HCT116 (cell line): ENCODE results near the gene HYI. TPM values are rescaled to one million over a fixed set of nuclear protein-coding genes. Genes with fewer than 3 reads are reported as not detected.

Experiments used
- ATAC-seq: fragments of 200-7000 bp; cut with Tn5 transposase; 2 replicates; pipeline ENCODE4 v1.9.1; 2020; ENCODE audit warnings: mild to moderate bottlenecking, moderate library complexity
- BruUV-seq: library from RNA; stranded (reverse); fragments of 400-500 nt; replicated peaks from 2 replicates; lab custom pipeline; 2021; lab: Mats Ljungman, UMichigan
- CTCF ChIA-PET: fragments of 300-600 bp; sonication (Branson Sonifier 250); formaldehyde crosslinking; loops from one replicate; lab custom pipeline; 2021; ENCODE audit warnings: antibody characterized with exemption; lab: Charles Lee
- POLR2A ChIA-PET: fragments of 300-600, 350-600 bp; sonication (Branson Sonifier 250); formaldehyde crosslinking; loops from one replicate; lab custom pipeline; 2021; ENCODE audit warnings: antibody characterized with exemption; lab: Charles Lee
- RAD21 ChIA-PET, 2 experiments: fragments of 300-600 bp; sonication (Branson Sonifier 250); formaldehyde crosslinking; loops; one replicate each; lab custom pipeline; 2023; ENCODE audit warnings: low total read pairs in 2 of 2; ENCODE audit not compliant: uncharacterized antibody in 2 of 2, unreplicated experiment in 2 of 2, low non-redundant PET in 1 of 2; lab: Charles Lee
- DNase-seq: peaks from one replicate; pipeline ENCODE4 v3.0.0-alpha.2; 2010; ENCODE audit warnings: low read depth, low spot score
- H2AFZ ChIP-seq: fragments of 200-600 bp; shearing (Covaris generic), sonication (generic); 2 replicates; pipeline ENCODE4 v1.6.1; 2017; ENCODE audit warnings: low read depth, mixed run types, mixed read lengths, antibody characterized with exemption, low read length; ENCODE audit not compliant: poor library complexity, severe bottlenecking
- H3K27ac ChIP-seq: 2 replicates; pipeline ENCODE4 v1.5.1; 2012; ENCODE audit warnings: low read depth, low read length
- H3K27me3 ChIP-seq: fragments of 200-600 bp; sonication (generic); 2 replicates; pipeline ENCODE4 v1.6.1; 2016; ENCODE audit warnings: mixed run types, low read length, mixed read lengths; ENCODE audit not compliant: insufficient read depth
- H3K36me3 ChIP-seq, 2 experiments: fragments of 200-500 bp in 1 of 2; fragments of 200-600 bp in 1 of 2; sonication (Bioruptor generic) in 1 of 2; sonication (generic) in 1 of 2; 2 replicates each; pipeline versions ENCODE4 v1.5.1 to v1.6.1; 2014 to 2016; ENCODE audit warnings: low read length in 2 of 2, inconsistent platforms in 1 of 2, mixed read lengths in 1 of 2, mixed run types in 1 of 2; ENCODE audit not compliant: insufficient read depth in 2 of 2, control insufficient read depth in 1 of 2
- H3K4me1 ChIP-seq, 2 experiments: fragments of 200-600 bp in 1 of 2; sonication (generic) in 1 of 2; 2 replicates each; pipeline versions ENCODE4 v1.5.1 to v1.6.1; 2012 to 2017; ENCODE audit warnings: low read length in 2 of 2, inconsistent platforms in 1 of 2, mild to moderate bottlenecking in 1 of 2, mixed read lengths in 1 of 2, mixed run types in 1 of 2, moderate library complexity in 1 of 2; ENCODE audit not compliant: insufficient read depth in 2 of 2, control insufficient read depth in 1 of 2
- H3K4me2 ChIP-seq: fragments of 200-600 bp; sonication (generic); 2 replicates; pipeline ENCODE4 v1.6.1; 2017; ENCODE audit warnings: mixed run types, low read length, mixed read lengths
- H3K4me3 ChIP-seq, 2 experiments: fragments of 200-600 bp in 1 of 2; sonication (generic) in 1 of 2; replicated peaks in 1 of 2; 2 replicates each; pipeline ENCODE4 v1.5.1; 2011 to 2016; ENCODE audit warnings: low read length in 2 of 2, control low read depth in 1 of 2, low read depth in 1 of 2, mild to moderate bottlenecking in 1 of 2, mixed read lengths in 1 of 2, mixed run types in 1 of 2
- H3K79me2 ChIP-seq: fragments of 200-600 bp; sonication (generic); 2 replicates; pipeline ENCODE4 v1.6.1; 2017; ENCODE audit warnings: mild to moderate bottlenecking, mixed run types, low read length, moderate library complexity, mixed read lengths; ENCODE audit not compliant: insufficient read depth
- H3K9ac ChIP-seq: fragments of 200-600 bp; sonication (generic); 2 replicates; pipeline ENCODE4 v1.6.1; 2016; ENCODE audit warnings: low read length, mixed read lengths
- H3K9me2 ChIP-seq: fragments of 200-600 bp; sonication (generic), shearing (Covaris generic); 2 replicates; pipeline ENCODE4 v1.6.1; 2017; ENCODE audit warnings: mixed run types, mild to moderate bottlenecking, moderate library complexity; ENCODE audit not compliant: insufficient read depth
- H3K9me3 ChIP-seq, 2 experiments: fragments of 200-500 bp in 1 of 2; fragments of 200-600 bp in 1 of 2; sonication (Bioruptor generic) in 1 of 2; sonication (generic) in 1 of 2; 2 replicates each; pipeline ENCODE4 v1.6.1; 2014 to 2017; ENCODE audit warnings: low read length in 2 of 2, mixed read lengths in 2 of 2, inconsistent platforms in 1 of 2, low read depth in 1 of 2, mild to moderate bottlenecking in 1 of 2, mixed run types in 1 of 2, moderate library complexity in 1 of 2; ENCODE audit not compliant: control insufficient read depth in 1 of 2, insufficient read depth in 1 of 2
- H4K20me1 ChIP-seq: fragments of 200-600 bp; sonication (generic), shearing (Covaris generic); 2 replicates; pipeline ENCODE4 v1.6.1; 2017; ENCODE audit warnings: mixed run types, mild to moderate bottlenecking, moderate library complexity; ENCODE audit not compliant: insufficient read depth
- CBX3 ChIP-seq: IDR thresholded peaks from 2 replicates; pipeline ENCODE4 v1.6.1; 2012; ENCODE audit warnings: low read depth
- CEBPB ChIP-seq: IDR thresholded peaks from 2 replicates; pipeline ENCODE4 v1.6.1; 2012; ENCODE audit warnings: low read depth
- EGR1 ChIP-seq: IDR thresholded peaks from 2 replicates; pipeline ENCODE4 v1.6.1; 2012; ENCODE audit warnings: low read depth
- EZH2 ChIP-seq: fragments of 200-600 bp; sonication (generic); IDR thresholded peaks from 2 replicates; pipeline ENCODE4 v1.6.1; 2017; ENCODE audit warnings: antibody characterized with exemption, mixed run types
- EZH2phosphoT487 ChIP-seq: fragments of 200-600 bp; IDR thresholded peaks from 2 replicates; pipeline ENCODE4 v1.6.1; 2018; ENCODE audit warnings: antibody characterized with exemption, borderline replicate concordance
- FOSL1 ChIP-seq: IDR thresholded peaks from 2 replicates; pipeline ENCODE4 v1.6.1; 2012; ENCODE audit warnings: low read depth
- JUND ChIP-seq: IDR thresholded peaks from 2 replicates; pipeline ENCODE4 v1.6.1; 2012
- POLR2AphosphoS5 ChIP-seq: IDR thresholded peaks from 2 replicates; pipeline ENCODE4 v1.6.1; 2011; ENCODE audit warnings: mild to moderate bottlenecking, low read depth, low read length, moderate library complexity
- SP1 ChIP-seq: IDR thresholded peaks from 2 replicates; pipeline ENCODE4 v1.6.1; 2012; ENCODE audit warnings: low read depth
- YY1 ChIP-seq: IDR thresholded peaks from 2 replicates; pipeline ENCODE4 v1.6.1; 2011; ENCODE audit warnings: low read length, low read depth, moderate library complexity, mild to moderate bottlenecking; ENCODE audit not compliant: insufficient replicate concordance; ENCODE audit errors: extremely low read depth
- ZFX ChIP-seq: fragments of 450-650 bp; IDR thresholded peaks from 2 replicates; pipeline ENCODE4 v1.6.1; 2017
- intact Hi-C: fragments of 100-400 bp; cut with micrococcal nuclease; formaldehyde crosslinking; loops from 2 replicates; pipeline ENCODE4 v1.10.0; 2022
- total RNA-seq: library from RNA; stranded (reverse); gene quantifications from one replicate; pipeline ENCODE4 v1.2.1, GENCODE V29; 2021; ENCODE audit not compliant: unreplicated experiment
- TF ChIP-seq, protein P1 (sequence below): IDR thresholded peaks from 2 replicates; pipeline ENCODE4 v1.6.1; 2012; ENCODE audit warnings: low read depth
- TF ChIP-seq, protein P2 (sequence below): IDR thresholded peaks from 2 replicates; pipeline ENCODE4 v1.6.1; 2012
- TF ChIP-seq, protein P3 (sequence below), 3 experiments: fragments of 200-600 bp in 1 of 3; sonication (generic) in 1 of 3; IDR thresholded peaks in 2 of 3; conservative IDR thresholded peaks in 1 of 3; 2 replicates each; pipeline ENCODE4 v1.5.1; 2012 to 2017; ENCODE audit warnings: low read depth in 2 of 3, low read length in 2 of 3, antibody characterized with exemption in 1 of 3, borderline replicate concordance in 1 of 3, control low read depth in 1 of 3, mild to moderate bottlenecking in 1 of 3, mixed read lengths in 1 of 3, mixed run types in 1 of 3, moderate library complexity in 1 of 3; ENCODE audit not compliant: insufficient read depth in 1 of 3
- TF ChIP-seq, protein P4 (sequence below): IDR thresholded peaks from 2 replicates; pipeline ENCODE4 v1.6.1; 2011; ENCODE audit warnings: mild to moderate bottlenecking, low read length, moderate library complexity; ENCODE audit not compliant: insufficient replicate concordance; ENCODE audit errors: extremely low read depth

The HYI gene
- total RNA-seq, 1 experiment from 2014 or later, result 13.9 TPM

DNA sequence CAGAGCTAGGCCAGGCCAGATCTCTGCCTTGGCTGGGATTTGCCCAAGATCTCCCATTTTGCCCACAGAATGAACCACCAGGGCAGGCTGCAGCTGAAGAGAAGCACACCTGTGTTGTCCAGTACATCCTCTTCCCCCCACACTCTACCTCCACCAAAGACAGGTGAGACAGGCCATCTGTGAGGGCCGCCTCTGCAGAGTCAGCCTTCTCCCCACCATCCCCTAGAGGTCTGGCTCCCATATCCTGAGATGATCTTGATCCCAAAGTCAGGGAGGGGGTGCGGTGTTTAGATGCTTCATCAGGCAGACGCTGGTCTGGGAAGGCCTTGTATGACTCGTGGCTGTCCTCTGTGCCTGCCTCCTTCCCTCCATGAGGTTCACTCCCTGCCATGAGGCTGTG is 28.7 kb downstream of the HYI start:
- no peak overlapping the region for H2AFZ ChIP-seq
- TF ChIP-seq CBX3 (no peak), YY1 (no peak), SP1 (no peak), EZH2 (no peak), JUND (no peak), CEBPB (no peak), FOSL1 (no peak), POLR2AphosphoS5 (no peak), EGR1 (no peak), EZH2phosphoT487 (no peak), ZFX (no peak)
- TF ChIP-seq, protein P1, sequence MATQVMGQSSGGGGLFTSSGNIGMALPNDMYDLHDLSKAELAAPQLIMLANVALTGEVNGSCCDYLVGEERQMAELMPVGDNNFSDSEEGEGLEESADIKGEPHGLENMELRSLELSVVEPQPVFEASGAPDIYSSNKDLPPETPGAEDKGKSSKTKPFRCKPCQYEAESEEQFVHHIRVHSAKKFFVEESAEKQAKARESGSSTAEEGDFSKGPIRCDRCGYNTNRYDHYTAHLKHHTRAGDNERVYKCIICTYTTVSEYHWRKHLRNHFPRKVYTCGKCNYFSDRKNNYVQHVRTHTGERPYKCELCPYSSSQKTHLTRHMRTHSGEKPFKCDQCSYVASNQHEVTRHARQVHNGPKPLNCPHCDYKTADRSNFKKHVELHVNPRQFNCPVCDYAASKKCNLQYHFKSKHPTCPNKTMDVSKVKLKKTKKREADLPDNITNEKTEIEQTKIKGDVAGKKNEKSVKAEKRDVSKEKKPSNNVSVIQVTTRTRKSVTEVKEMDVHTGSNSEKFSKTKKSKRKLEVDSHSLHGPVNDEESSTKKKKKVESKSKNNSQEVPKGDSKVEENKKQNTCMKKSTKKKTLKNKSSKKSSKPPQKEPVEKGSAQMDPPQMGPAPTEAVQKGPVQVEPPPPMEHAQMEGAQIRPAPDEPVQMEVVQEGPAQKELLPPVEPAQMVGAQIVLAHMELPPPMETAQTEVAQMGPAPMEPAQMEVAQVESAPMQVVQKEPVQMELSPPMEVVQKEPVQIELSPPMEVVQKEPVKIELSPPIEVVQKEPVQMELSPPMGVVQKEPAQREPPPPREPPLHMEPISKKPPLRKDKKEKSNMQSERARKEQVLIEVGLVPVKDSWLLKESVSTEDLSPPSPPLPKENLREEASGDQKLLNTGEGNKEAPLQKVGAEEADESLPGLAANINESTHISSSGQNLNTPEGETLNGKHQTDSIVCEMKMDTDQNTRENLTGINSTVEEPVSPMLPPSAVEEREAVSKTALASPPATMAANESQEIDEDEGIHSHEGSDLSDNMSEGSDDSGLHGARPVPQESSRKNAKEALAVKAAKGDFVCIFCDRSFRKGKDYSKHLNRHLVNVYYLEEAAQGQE, result no peak
- TF ChIP-seq, protein P2, sequence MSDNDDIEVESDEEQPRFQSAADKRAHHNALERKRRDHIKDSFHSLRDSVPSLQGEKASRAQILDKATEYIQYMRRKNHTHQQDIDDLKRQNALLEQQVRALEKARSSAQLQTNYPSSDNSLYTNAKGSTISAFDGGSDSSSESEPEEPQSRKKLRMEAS, result no peak
- TF ChIP-seq, protein P3, sequence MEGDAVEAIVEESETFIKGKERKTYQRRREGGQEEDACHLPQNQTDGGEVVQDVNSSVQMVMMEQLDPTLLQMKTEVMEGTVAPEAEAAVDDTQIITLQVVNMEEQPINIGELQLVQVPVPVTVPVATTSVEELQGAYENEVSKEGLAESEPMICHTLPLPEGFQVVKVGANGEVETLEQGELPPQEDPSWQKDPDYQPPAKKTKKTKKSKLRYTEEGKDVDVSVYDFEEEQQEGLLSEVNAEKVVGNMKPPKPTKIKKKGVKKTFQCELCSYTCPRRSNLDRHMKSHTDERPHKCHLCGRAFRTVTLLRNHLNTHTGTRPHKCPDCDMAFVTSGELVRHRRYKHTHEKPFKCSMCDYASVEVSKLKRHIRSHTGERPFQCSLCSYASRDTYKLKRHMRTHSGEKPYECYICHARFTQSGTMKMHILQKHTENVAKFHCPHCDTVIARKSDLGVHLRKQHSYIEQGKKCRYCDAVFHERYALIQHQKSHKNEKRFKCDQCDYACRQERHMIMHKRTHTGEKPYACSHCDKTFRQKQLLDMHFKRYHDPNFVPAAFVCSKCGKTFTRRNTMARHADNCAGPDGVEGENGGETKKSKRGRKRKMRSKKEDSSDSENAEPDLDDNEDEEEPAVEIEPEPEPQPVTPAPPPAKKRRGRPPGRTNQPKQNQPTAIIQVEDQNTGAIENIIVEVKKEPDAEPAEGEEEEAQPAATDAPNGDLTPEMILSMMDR (IDR thresholded peaks at IDR 0.05 in 2 of 3, conservative IDR thresholded peaks at IDR 0.05 in 1 of 3; ENCODE audit: borderline replicate concordance in 1 of 3, insufficient read depth in 1 of 3, low read depth in 2 of 3, low read length in 2 of 3), result no peak
- TF ChIP-seq, protein P4, sequence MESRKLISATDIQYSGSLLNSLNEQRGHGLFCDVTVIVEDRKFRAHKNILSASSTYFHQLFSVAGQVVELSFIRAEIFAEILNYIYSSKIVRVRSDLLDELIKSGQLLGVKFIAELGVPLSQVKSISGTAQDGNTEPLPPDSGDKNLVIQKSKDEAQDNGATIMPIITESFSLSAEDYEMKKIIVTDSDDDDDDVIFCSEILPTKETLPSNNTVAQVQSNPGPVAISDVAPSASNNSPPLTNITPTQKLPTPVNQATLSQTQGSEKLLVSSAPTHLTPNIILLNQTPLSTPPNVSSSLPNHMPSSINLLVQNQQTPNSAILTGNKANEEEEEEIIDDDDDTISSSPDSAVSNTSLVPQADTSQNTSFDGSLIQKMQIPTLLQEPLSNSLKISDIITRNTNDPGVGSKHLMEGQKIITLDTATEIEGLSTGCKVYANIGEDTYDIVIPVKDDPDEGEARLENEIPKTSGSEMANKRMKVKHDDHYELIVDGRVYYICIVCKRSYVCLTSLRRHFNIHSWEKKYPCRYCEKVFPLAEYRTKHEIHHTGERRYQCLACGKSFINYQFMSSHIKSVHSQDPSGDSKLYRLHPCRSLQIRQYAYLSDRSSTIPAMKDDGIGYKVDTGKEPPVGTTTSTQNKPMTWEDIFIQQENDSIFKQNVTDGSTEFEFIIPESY, result no peak
- no peaks in the 10 kb centered on the region for H3K79me2 ChIP-seq
- peaks cover 8 to 38% of the 10 kb centered on the region in 2 experiments for H3K4me1 ChIP-seq
- DNase-seq, result no peak
- POLR2A ChIA-PET, result no interaction called here
- H3K4me2 ChIP-seq, result no peak overlapping the region
- H3K4me3 ChIP-seq, result no peak overlapping the region
- H3K27me3 ChIP-seq, result no peaks in the 10 kb centered on the region
- H3K27ac ChIP-seq, result no peak overlapping the region
- H4K20me1 ChIP-seq, result no peaks in the 10 kb centered on the region
- intact Hi-C loops, result no loop called here
- no TSS peak for BruUV-seq
- no peak for ATAC-seq
- no peaks in the 10 kb centered on the region for H3K9me2 ChIP-seq
- CTCF ChIA-PET, result no interaction called here
- peaks cover 20 to 35% of the 10 kb centered on the region in 2 experiments; a peak in 3 of 4 replicates for H3K36me3 ChIP-seq
- no peak overlapping the region for H3K9ac ChIP-seq
- RAD21 ChIA-PET, result no interaction called here
- H3K9me3 ChIP-seq, result no peaks in the 10 kb centered on the region
